K562 (cell line): Measurements from ENCODE around the gene ATF6B.

Source experiments
- NKRF ChIP-seq: fragments of 450-650 bp; IDR thresholded peaks from 2 replicates; pipeline ENCODE4 v1.6.1; 2016; ENCODE audit warnings: borderline replicate concordance
- POLR3A ChIP-seq: IDR thresholded peaks from 2 replicates; pipeline ENCODE4 v1.6.1; 2011; ENCODE audit warnings: borderline replicate concordance, mild to moderate bottlenecking, moderate library complexity; ENCODE audit not compliant: insufficient read length, insufficient read depth; ENCODE audit errors: extremely low read depth
- RAD21 ChIP-seq, 2 experiments: fragments of 250-450 bp in 1 of 2; fragments of 450-650 bp in 1 of 2; sonication (Bioruptor Pico) in 1 of 2; formaldehyde crosslinking in 1 of 2; IDR thresholded peaks in 1 of 2; conservative IDR thresholded peaks in 1 of 2; 2 replicates each; pipeline versions ENCODE4 v1.4.0 to v1.8.0; 2020 to 2022; ENCODE audit warnings: mild to moderate bottlenecking in 2 of 2, moderate library complexity in 1 of 2

- TF ChIP-seq POLR3A, result no peak
- no peak for TF ChIP-seq NKRF
- TF ChIP-seq RAD21 (CRISPR knock-in tag; conservative IDR thresholded peaks at IDR 0.05 in 1 of 2, IDR thresholded peaks at IDR 0.05 in 1 of 2), result no peak
These were observed 48.3 kb downstream of the ATF6B start for GRCh38 chr6:32079566-32080290.
